ENCODE data around the gene CYP26B1. TPM values are rescaled to one million over a fixed set of nuclear protein-coding genes. Genes with fewer than 3 reads are reported as not detected.

The CYP26B1 gene, protein sequence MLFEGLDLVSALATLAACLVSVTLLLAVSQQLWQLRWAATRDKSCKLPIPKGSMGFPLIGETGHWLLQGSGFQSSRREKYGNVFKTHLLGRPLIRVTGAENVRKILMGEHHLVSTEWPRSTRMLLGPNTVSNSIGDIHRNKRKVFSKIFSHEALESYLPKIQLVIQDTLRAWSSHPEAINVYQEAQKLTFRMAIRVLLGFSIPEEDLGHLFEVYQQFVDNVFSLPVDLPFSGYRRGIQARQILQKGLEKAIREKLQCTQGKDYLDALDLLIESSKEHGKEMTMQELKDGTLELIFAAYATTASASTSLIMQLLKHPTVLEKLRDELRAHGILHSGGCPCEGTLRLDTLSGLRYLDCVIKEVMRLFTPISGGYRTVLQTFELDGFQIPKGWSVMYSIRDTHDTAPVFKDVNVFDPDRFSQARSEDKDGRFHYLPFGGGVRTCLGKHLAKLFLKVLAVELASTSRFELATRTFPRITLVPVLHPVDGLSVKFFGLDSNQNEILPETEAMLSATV
- total RNA-seq (2021) = 0.55 and 1.3 TPM in 2 replicates
- percentile 23 among the genes with signal in this experiment for Bru-seq, nascent RNA
- BruChase-seq, experiment 1, labeled RNA remaining after a 2-hour chase = percentile 24 among the genes with signal in this experiment
- BruChase-seq, experiment 2, labeled RNA remaining after a 6-hour chase = percentile 46 among the genes with signal in this experiment
- long read RNA-seq = 0 reads

GRCh38 chr2:72147303-72147971 is at the start of gene CYP26B1:
Gene CYP26B1, minus strand, starts transcription at chr2:72147862. Its CDS starts 28 bp downstream, at chr2:72147834.
- no peaks in the 10 kb centered on the region for H3K9me2 ChIP-seq (ENCODE audit: insufficient read depth)
- no peaks in the 10 kb centered on the region for H4K20me1 ChIP-seq (ENCODE audit: insufficient read depth)
- POLR2A ChIA-PET (ENCODE audit: unreplicated experiment) = no interaction called here
- H2AFZ ChIP-seq = peak within 1 kb of the TSS; percentile 78; the same call in 1 of the 2 replicates
- H3K4me3 ChIP-seq = peak within 1 kb of the TSS; percentile 62
- H3K4me1 ChIP-seq (replicated peaks; ENCODE audit: insufficient read depth) = peaks cover 30% of the 10 kb centered on the region
- CTCF ChIA-PET = no interaction called here
- H3K27ac ChIP-seq = no peak within 1 kb of the TSS
- H3K27me3 ChIP-seq (ENCODE audit: insufficient read depth, low read depth) = peaks cover 11% of the 10 kb centered on the region; the same call in 1 of the 2 replicates
- H3K79me2 ChIP-seq (ENCODE audit: low read depth) = no peaks in the 10 kb centered on the region
- no peaks in the 10 kb centered on the region for H3K36me3 ChIP-seq (ENCODE audit: low read depth)
- intact Hi-C loops (cut with micrococcal nuclease; ENCODE audit: unreplicated experiment) = loop anchor here (5.0 kb wide), 1 partner anchor 400 kb away; no protein-coding TSS in a partner anchor
- no peaks in the 10 kb centered on the region for H3K9me3 ChIP-seq (ENCODE audit: insufficient read depth, low read depth)
- BruUV-seq (replicated peaks) = no TSS peak
- H3F3A ChIP-seq (ENCODE audit: insufficient read depth, low read depth) = peaks cover 9% of the 10 kb centered on the region; the same call in 1 of the 2 replicates
- no peak for TF ChIP-seq CTCF (conservative IDR thresholded peaks at IDR 0.05)
- no peak for TF ChIP-seq EZH2 (IDR thresholded peaks at IDR 0.05; ENCODE audit: low read depth)
- peak within 1 kb of the TSS; percentile 97 for H3K4me2 ChIP-seq
- no peak for DNase-seq

GRCh38 chr2:72193723-72194122 is 46.1 kb upstream of the CYP26B1 start:
- Histone ChIP-seq H3K4me3 (no peak overlapping the region), H3K9me2 (ENCODE audit: insufficient read depth) (no peaks in the 10 kb centered on the region), H3K27me3 (ENCODE audit: insufficient read depth, low read depth) (no peaks in the 10 kb centered on the region), H4K20me1 (ENCODE audit: insufficient read depth) (no peaks in the 10 kb centered on the region), H3K4me2 (no peak overlapping the region), H3K9me3 (ENCODE audit: insufficient read depth, low read depth) (no peaks in the 10 kb centered on the region), H3K27ac (no peak overlapping the region), H3K36me3 (ENCODE audit: low read depth) (no peaks in the 10 kb centered on the region), H2AFZ (no peak overlapping the region), H3F3A (ENCODE audit: insufficient read depth, low read depth) (no peaks in the 10 kb centered on the region), H3K79me2 (ENCODE audit: low read depth) (no peaks in the 10 kb centered on the region), H3K4me1 (replicated peaks; ENCODE audit: insufficient read depth) (no peaks in the 10 kb centered on the region)
- POLR2A ChIA-PET (ENCODE audit: unreplicated experiment) = no interaction called here
- DNase-seq = no peak
- intact Hi-C loops (cut with micrococcal nuclease; ENCODE audit: unreplicated experiment) = no loop called here
- BruUV-seq (replicated peaks) = no TSS peak
- TF ChIP-seq EZH2 (IDR thresholded peaks at IDR 0.05; ENCODE audit: low read depth) (no peak), CTCF (conservative IDR thresholded peaks at IDR 0.05) (no peak)
- CTCF ChIA-PET = no interaction called here

DNA sequence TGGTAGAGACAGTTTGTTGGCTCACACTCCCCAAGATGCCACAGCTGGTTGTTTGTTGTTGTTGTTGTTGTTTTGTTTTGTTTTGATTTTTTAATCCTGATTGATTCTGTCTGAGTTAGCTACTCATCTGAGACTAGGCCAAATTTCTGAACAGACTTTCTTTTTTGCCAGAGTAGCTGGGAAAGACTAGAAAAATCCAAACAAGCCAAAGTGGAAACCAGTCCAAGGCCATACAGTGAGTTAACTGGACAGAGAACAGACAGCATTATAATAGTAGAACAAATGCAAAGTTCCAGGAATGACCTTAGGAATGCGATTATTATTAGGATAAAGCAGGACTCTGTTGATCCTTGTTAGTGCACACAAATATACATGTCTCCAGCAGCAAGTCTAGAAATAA is 43.8 kb upstream of the CYP26B1 start:
- no peak overlapping the region for H2AFZ ChIP-seq
- no peak overlapping the region for H3K27ac ChIP-seq
- no peaks in the 10 kb centered on the region for H3K4me1 ChIP-seq (replicated peaks; ENCODE audit: insufficient read depth)
- no peak for TF ChIP-seq EZH2 (IDR thresholded peaks at IDR 0.05; ENCODE audit: low read depth)
- H3K4me3 ChIP-seq = no peak overlapping the region
- no peak overlapping the region for H3K4me2 ChIP-seq
- no peaks in the 10 kb centered on the region for H3F3A ChIP-seq (ENCODE audit: insufficient read depth, low read depth)
- H3K36me3 ChIP-seq (ENCODE audit: low read depth) = no peaks in the 10 kb centered on the region
- H3K27me3 ChIP-seq (ENCODE audit: insufficient read depth, low read depth) = no peaks in the 10 kb centered on the region
- DNase-seq = no peak
- no peaks in the 10 kb centered on the region for H3K79me2 ChIP-seq (ENCODE audit: low read depth)
- intact Hi-C loops (cut with micrococcal nuclease; ENCODE audit: unreplicated experiment) = no loop called here
- ChIA-PET CTCF (no interaction called here), POLR2A (ENCODE audit: unreplicated experiment) (no interaction called here)
- H3K9me3 ChIP-seq (ENCODE audit: insufficient read depth, low read depth) = peaks cover 4% of the 10 kb centered on the region; the same call in 1 of the 2 replicates
- no peaks in the 10 kb centered on the region for H4K20me1 ChIP-seq (ENCODE audit: insufficient read depth)
- BruUV-seq (replicated peaks) = no TSS peak
- H3K9me2 ChIP-seq (ENCODE audit: insufficient read depth) = no peaks in the 10 kb centered on the region
